GM19467 (cell line): ENCODE results near the gene PYDC1.
"Not testable (repeated sequence)": the region's sequence is repeated elsewhere in the genome, so short reads cannot be mapped to it uniquely, and the experiment has no call there.

Source experiments
- ATAC-seq: cut with Tn5 transposase; IDR thresholded peaks from one replicate; pipeline ENCODE4 v1.9.1; 2021; ENCODE audit warnings: mild to moderate bottlenecking, moderate library complexity; ENCODE audit not compliant: unreplicated experiment

PYDC1 gene

GRCh38 chr16:31196324-31197088 lies 20.4 kb downstream of the PYDC1 start:
- ATAC-seq, result no peak

DNA sequence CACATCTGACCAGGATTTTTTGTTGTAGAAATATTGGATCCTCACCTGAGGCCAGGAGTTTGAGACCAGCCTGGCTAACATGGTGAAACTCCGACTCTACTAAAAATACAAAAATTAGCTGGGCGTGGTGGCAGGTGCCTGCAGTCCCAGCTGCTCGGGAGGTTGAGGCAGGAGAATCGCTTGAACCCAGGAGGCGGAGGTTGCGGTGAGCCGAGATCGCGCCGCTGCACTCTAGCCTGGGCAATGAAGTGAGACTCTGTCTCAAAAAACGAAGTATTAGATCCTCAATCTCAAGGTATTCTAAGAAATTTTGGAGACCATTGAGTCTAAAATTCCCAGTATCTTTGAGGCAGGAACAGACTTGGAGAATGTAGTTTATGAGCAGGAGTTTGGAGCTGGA lies 21.1 kb downstream of the PYDC1 start:
- ATAC-seq, result not testable (repeated sequence)

- ATAC-seq, result no peak
These were observed 22.0 kb downstream of the PYDC1 start for GRCh38 chr16:31194898-31195297.

GRCh38 chr16:31193874-31194273 lies 23.1 kb downstream of the PYDC1 start:
- ATAC-seq, result no peak

GRCh38 chr16:31192856-31193642 lies 23.9 kb downstream of the PYDC1 start:
- ATAC-seq, result no peak

GRCh38 chr16:31191697-31192428 lies 25.1 kb downstream of the PYDC1 start:
- ATAC-seq, result no peak

- ATAC-seq, result no peak
These were observed 26.0 kb downstream of the PYDC1 start for GRCh38 chr16:31190818-31191444.

DNA sequence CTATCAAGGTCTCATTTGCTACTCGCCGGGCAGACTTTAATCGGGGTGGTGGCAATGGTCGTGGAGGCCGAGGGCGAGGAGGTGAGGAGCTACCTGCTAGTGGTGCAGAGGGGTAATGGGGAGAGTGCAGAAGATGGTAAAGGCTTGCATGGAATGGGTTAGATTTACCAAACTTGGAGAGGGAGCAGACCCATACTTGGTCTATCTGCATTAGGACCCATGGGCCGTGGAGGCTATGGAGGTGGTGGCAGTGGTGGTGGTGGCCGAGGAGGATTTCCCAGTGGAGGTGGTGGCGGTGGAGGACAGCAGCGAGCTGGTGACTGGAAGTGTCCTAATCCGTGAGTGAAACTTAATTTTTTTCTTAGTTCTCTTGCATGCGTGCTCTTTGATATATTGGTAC lies 26.9 kb downstream of the PYDC1 start:
- no peak for ATAC-seq

DNA sequence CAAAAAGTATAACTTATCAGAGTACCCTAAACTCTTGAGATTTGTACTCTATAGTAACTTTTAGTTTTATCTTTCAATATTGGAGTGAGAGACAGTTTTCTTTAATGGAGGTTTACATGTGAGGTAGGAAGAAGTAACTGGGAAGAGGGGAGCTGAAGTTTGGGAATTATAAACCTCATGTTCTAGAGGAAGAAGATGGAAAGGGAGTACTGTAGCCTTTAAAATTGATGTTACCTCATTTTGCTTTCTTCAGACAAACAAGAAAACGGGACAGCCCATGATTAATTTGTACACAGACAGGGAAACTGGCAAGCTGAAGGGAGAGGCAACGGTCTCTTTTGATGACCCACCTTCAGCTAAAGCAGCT lies 27.5 kb downstream of the PYDC1 start:
- no peak for ATAC-seq

- ATAC-seq, result no peak
These were observed 28.2 kb downstream of the PYDC1 start for GRCh38 chr16:31188450-31189411.

- no peak for ATAC-seq
These were observed 29.1 kb downstream of the PYDC1 start for GRCh38 chr16:31187808-31188189.

GRCh38 chr16:31186930-31187807 lies 29.8 kb downstream of the PYDC1 start:
- no peak for ATAC-seq

GRCh38 chr16:31186176-31186575 lies 30.8 kb downstream of the PYDC1 start:
- no peak for ATAC-seq

DNA sequence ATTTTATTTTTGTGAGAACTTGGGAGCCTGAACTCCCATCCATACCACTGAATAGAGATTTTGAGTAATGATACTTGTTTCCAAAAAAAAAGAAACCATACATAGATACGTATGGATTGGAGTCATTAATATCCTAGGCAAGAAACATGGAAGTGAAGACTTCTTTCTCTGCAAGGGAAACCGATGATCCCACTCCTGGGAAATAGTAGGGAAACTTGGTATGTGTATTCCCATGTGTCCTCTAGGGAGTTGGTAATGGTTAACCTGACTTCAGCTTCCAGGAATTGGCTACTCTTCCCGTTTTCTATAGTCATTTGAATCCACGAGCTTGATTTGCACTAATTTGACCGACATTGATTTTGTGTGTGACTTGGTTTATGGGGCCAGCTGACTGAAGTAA lies 31.6 kb downstream of the PYDC1 start:
- ATAC-seq, result no peak

GRCh38 chr16:31184888-31185287 lies 32.0 kb downstream of the PYDC1 start:
- no peak for ATAC-seq

DNA sequence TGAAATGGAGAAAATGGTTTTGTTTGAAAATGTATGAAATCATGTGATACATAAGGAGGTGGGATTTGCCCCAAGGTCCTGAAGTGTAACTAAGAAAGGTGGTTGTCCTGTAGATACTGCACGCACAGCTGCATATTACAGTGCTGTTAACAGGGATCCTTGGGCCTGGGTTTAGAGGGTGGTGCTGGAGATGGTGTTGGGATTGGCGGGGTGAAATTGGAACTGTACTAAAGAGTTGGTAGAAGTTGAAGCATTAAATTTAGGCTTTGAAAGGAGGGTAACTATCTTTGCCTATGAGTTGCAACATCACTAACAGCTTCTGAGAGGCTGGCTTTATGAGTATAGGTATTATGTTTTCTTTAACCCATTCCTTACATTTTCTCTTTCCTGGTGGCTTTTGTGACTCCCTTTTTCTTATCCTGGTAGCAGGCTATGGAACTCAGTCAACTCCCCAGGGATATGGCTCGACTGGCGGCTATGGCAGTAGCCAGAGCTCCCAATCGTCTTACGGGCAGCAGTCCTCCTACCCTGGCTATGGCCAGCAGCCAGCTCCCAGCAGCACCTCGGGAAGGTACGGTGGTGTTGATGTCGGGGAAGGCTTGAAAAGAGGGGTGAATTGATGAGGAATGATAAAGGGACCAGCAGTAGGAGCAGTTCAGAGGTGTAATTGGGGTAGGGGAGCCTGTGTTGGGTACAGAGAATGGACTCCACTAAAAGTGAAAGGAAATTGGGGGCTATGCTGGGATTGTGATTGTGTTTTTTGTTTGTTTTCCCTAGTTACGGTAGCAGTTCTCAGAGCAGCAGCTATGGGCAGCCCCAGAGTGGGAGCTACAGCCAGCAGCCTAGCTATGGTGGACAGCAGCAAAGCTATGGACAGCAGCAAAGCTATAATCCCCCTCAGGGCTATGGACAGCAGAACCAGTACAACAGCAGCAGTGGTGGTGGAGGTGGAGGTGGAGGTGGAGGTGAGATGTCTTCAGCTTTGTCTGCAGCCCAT lies 33.2 kb downstream of the PYDC1 start:
- ATAC-seq, result no peak

- ATAC-seq, result no peak
These were observed 34.5 kb downstream of the PYDC1 start for GRCh38 chr16:31182391-31182790.
